Stimulated activated CD4-positive, alpha-beta T cell treated with anti-CD3 and anti-CD28 coated beads, Interleukin-15, amount 100 ng/mL, for 24 hours (primary cell): ENCODE results near the gene ATP6V0E1.
A peak's percentile ranks its signal among the peaks of the same experiment; 100 is the strongest.

ENCODE experiments used
- DNase-seq: peaks from one replicate; pipeline ENCODE4 v3.0.0-alpha.2; 2020

Gene ATP6V0E1

DNA sequence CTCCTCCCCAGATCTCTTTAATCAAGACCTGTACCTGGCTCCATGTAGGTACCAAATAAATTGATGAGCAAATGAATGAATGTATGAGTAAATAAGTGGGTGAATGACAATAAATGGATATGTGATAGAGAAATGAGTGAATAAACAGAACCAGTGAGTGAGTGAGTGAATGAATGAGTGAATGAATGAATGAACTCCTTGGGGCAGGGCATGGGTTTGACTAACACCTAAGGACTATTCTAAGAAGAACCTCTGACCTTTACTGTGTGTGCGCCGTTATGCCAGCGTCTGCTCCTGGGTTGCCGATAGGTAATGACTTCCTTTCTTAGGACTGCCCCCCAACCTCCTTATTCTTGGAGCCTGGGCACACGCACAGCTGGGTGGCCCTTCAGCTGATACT lies 26.1 kb upstream of the ATP6V0E1 start:
- DNase-seq = no peak

- DNase-seq = peak; percentile 73
Measured at GRCh38 chr5:172958331-172959046, 25.1 kb upstream of the ATP6V0E1 start.

GRCh38 chr5:172959824-172960799 lies 23.5 kb upstream of the ATP6V0E1 start:
- DNase-seq = peak; percentile 12

GRCh38 chr5:172969921-172970320 lies 13.7 kb upstream of the ATP6V0E1 start:
- DNase-seq = no peak

GRCh38 chr5:172971482-172971881 lies 12.1 kb upstream of the ATP6V0E1 start:
- no peak for DNase-seq

GRCh38 chr5:172972552-172972951 lies 11.0 kb upstream of the ATP6V0E1 start:
- no peak for DNase-seq

DNA sequence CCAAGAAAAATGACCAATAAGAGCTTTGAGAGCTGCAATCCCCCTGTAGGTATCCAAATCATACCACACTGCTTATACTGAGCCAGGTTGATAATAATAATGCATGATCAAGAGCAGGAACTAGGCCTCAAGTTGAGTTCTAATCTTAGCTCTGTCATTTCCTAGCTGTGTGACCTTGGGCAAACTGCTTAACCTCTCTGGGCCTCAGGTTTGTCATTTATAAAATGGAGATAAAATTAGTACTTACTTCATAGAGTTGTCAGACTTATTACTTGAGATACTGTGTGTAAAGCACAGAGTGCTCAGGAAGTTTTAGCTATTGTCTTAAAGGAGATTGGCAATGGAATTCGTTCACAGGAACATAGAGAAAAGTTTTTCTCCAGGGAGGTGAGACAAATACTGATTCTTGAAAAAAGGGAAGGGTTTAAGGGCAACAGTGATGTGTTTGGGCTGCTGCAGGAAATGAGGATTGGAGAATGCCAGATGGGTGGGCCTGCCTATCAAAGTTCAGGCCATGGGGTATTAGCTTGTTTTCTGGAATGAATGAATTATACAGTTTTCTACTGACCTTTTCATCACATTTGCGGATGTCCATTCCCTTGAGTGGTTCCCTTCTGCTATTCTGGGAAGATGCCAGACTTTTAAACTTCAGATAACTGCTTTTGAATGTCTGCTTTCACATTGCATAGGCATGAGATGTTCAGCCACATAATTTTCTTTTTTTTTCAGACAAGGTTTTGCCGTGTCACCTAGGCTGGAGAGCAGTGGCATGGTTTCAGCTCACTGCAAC lies 10.2 kb upstream of the ATP6V0E1 start:
- DNase-seq = no peak

DNA sequence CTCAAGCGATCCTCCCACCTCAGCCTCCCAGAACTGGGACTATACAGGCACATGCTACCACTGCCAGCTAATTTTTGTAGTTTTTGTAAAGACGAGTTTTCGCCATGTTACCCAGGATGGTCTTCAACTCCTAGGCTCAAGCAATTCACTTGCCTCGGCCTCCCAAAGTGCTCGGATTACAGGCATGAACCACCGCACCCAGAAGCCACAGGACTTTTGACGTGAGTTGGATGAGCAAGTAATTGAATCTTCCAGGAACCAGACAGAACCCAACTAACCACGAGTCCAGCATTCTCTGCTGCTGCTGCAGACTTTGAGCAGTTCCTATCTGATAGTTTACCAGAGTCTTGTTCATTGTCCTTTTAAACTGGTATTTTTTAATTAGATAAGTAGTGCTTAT lies 9.6 kb upstream of the ATP6V0E1 start:
- DNase-seq = no peak

- no peak for DNase-seq
Measured at GRCh38 chr5:172975289-172975688, 8.3 kb upstream of the ATP6V0E1 start.

GRCh38 chr5:172979778-172980177 lies 3.8 kb upstream of the ATP6V0E1 start:
- no peak for DNase-seq

DNA sequence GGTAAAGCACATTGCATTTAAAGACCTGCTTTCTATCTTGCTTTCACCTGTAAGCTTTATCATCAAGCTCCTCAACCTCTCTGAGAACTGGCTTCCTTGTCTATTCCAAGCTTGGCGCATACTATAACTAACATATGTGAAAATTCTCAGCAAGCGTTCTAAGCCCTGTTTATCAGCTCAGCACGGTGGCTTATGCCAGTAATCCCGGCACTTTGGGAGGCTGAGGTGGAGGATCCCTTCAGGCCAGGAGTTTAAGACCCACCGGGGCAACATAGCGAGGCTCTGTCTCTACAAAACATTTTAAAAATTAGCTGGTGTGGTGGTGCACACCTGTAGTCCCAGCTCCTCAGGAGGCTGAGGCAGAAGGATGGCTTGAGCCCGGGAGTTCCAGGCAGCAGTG lies 1.6 kb upstream of the ATP6V0E1 start:
- no peak for DNase-seq

- DNase-seq = peak; percentile 81
Measured at GRCh38 chr5:172984244-172984953, 828 bp downstream of the ATP6V0E1 start.

DNA sequence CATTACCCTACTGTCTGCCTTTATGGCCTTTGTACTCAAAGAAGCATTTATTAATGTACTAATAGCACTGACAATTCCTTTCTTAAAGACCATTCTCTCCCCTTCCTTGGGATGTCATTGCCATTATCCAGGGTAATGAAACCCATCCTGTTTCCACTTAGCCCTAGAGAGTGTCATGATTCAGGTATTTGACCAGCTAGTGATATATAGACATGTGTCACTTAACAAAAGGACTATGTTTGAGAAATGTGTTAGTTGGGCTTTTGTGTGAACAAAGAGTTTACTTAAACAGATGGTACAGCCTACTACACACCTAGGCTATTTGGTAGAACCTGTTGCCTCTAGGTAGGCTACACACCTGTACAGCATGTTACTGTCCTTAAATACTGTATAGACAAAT lies 2.0 kb downstream of the ATP6V0E1 start:
- DNase-seq = no peak

GRCh38 chr5:172988276-172988675 lies 4.7 kb downstream of the ATP6V0E1 start:
- no peak for DNase-seq

- no peak for DNase-seq
Measured at GRCh38 chr5:172990776-172991175, 7.2 kb downstream of the ATP6V0E1 start.

- DNase-seq = no peak
Measured at GRCh38 chr5:172994405-172994804, 10.8 kb downstream of the ATP6V0E1 start.

DNA sequence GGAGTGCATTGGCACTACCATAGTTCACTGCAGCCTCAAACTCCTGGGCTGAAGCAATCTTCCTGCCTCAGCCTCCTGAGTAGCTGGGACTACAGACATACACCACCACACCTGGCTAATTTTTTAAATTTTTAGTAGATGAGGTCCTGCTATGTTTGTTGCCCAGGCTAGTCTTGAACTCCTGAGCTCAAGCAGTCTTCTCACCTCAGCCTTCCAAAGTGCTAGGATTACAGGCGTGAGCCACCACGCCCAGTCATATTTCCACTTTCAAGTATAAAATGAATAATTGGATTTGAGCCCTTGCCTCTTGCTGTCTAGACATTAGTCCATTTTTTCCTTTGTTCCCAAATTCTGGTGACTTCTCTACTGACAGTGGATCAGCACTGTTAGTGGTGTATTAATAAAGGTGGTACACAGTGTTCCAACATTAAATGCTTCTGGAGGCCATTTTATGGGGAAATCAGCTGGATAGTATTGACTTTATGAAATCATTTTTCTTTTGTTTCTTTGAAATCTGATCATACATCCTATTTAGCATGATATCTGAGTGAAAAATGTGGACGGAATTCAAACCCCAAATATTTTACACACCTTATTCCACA lies 15.9 kb downstream of the ATP6V0E1 start:
- DNase-seq = no peak

GRCh38 chr5:172999974-173000373 lies 16.4 kb downstream of the ATP6V0E1 start:
- DNase-seq = no peak

DNA sequence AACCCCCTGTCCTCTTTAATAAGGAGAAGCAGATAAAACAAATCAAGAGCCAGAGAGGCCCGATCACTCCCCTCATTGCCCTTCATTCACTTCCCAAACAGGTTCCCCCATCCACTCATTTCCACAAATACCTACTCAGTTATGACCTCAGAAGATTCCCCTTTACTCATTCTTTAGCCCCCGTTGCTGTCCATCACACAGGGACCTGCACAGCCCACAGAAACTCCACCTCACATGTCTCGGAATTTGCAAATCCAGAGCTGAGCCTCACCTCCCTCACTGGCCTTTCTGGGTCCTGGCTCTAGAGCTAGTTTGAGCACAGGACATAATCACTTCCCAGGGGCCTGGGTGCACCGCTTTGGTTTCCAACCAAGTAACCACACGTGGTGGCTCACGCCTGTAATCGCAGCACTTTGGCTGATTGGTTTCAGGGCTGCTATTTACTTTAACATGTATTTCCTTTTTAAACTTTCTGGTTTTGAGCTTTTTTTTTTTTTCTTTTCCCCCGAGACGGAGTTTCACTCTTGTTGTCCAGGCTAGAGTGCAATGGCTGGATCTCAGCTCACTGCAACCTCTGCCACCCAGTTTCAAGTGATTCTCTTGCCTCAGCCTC lies 17.8 kb downstream of the ATP6V0E1 start:
- DNase-seq = peak; percentile 26

- DNase-seq = no peak
Measured at GRCh38 chr5:173003360-173003759, 19.8 kb downstream of the ATP6V0E1 start.

DNA sequence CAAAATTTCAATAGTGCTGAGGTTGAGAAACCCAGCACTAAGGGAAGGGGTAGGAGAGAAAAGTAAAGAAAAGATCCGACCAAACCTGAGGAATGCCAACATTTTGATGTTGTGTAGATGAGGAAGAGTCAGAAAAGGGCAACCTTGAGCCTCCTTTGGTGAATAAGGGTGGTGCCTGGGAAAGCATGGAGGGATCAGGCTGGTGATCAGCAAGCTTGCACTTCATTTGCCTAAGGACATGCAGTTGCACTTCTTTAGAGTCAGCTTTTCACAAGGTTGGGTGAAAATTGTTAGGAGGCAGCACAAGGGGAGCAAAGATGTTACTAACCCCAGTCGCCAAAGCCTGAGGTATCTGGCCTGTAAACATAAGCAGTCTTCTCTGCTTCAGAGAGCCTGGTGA lies 20.4 kb downstream of the ATP6V0E1 start:
- DNase-seq = no peak

DNA sequence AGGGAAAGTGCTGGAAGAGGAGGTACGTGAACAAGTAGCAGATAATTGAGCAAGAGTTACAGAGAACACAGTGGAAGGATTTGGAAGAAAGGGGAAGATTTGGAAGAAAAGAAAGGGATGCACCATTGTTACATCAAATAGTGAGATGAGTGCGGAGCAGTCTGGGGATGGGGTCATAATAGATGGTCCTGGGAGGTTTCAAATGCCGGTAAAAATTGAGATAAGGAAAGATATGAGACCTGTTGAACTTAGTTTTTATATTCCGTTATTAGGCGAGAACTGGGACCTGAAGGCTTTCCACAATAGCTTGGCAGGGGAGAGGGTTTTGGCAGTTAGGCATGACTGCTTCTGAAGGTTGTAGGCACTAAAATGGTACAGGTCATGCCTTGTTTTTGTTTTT lies 20.9 kb downstream of the ATP6V0E1 start:
- no peak for DNase-seq
